ENCODE measurements around the gene AATF. TPM values are rescaled to one million over a fixed set of nuclear protein-coding genes. Genes with fewer than 3 reads are reported as not detected.

The AATF gene
- total RNA-seq, 2 experiments from 2014 or later, result 110 to 112 TPM

DNA sequence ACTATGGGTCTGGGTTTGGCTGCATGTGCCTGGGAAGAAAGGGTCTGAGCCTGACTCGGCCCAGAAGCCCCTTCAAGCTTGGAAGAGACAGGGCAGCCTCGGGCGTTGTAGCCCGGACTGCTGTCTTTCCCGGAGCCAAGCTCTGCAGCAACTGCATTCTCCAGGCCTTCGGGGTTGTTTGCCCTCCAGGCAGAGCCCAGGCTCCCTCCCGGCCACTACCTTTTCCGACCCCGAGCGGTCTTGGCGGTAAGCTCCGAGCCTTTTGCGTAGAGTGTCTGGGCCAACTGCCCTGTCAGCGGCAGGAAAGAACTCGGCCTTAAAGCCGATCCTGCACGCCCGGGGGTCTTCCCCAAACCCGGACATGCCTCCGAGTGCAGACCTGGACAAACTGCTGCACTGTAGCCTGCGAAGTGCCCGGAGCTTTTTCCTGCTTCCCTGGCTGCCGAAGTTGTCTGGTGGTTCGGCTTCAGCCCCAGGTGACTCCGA lies 10.1 kb upstream of the AATF start:
- CTCF ChIA-PET, result no interaction called here
- POLR2A ChIA-PET, result interaction anchor here (0.6 to 1.0 kb wide), 2 partner anchors 14 to 1622 kb away, joined by 3 to 12 read pairs; no protein-coding TSS in a partner anchor

DNA sequence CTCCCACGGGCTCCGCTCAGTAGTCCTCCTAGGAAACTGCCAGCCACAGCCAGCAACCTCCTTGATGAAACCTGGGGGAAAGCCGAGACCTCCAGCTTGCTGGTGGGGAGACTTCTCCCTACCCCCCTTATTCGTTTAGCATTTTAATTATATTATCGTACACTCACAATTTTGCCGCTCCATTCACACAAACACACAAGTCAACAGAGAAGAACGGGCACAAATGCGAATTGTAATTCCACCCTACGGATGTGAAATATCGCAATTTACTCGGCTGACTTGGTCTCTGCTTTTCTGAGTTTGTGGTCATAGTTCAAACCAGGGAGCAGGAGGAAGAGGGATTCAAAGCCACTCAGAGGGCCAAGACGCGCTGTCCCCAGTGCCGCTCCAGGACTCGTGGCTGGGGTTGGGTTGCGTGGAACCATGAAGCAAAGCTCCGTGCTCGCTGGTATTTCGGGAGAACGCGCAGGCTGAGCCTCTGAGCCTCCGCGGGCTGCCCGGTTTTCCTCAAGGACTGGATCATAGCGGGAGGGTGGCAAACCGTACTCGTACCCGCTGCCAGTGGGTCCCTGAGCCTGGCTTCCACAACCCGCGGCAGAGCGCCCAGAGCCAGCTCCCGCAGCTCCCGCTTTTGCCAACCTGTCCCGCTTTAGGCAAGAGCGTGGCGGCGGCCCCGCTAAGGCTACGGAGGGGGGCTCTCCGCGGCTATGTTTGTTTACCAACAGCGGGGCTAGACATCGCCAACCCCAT lies 9.5 kb upstream of the AATF start:
- POLR2A ChIA-PET, result interaction anchor here (0.6 to 1.0 kb wide), 2 partner anchors 15 to 1622 kb away, joined by 3 to 12 read pairs; no protein-coding TSS in a partner anchor
- CTCF ChIA-PET, result no interaction called here

GRCh38 chr17:36939802-36940312 lies 8.9 kb upstream of the AATF start:
- ChIA-PET CTCF (no interaction called here), POLR2A (no interaction called here)

- ChIA-PET POLR2A (no interaction called here), CTCF (no interaction called here)
Measured at GRCh38 chr17:36940313-36941264, 8.2 kb upstream of the AATF start.

DNA sequence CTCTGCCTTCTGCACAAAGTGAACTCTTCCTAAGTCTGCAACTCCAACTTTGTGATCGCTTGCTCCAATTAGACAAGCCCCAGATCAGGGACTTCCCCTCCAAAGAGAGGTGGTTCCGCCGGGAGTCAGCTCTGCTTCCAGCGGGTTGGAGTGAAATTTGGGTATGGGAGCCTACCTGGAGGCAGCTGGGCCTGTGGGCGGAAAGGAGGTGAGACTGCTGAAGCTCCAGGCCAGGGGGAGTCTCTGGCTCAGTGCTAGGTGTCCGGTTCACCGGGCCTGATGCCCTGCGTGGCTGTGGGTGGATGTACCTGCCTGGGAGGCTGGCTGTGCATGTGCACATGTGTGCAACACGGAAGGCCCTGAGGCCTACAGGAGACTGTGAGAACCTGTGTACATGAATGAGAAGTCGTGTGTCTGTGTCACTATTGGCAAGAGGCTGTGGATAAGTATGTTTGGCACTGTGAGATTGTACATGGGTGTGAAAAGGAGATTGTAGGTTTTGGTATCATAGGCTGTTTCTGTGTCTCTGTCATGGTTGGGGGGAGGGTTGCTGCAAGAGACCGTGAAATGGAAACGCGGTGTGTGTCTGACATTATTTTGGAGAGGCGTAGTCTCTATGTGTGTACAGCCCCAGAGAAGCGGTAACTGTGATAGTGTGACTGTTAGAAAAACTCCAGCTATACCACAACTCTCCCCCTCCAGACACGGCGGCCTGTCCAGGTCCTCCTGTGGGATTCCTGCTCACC lies 7.3 kb upstream of the AATF start:
- POLR2A ChIA-PET, result no interaction called here
- CTCF ChIA-PET, result no interaction called here

- CTCF ChIA-PET, result no interaction called here
- POLR2A ChIA-PET, result no interaction called here
Measured at GRCh38 chr17:36942019-36942599, 6.6 kb upstream of the AATF start.

DNA sequence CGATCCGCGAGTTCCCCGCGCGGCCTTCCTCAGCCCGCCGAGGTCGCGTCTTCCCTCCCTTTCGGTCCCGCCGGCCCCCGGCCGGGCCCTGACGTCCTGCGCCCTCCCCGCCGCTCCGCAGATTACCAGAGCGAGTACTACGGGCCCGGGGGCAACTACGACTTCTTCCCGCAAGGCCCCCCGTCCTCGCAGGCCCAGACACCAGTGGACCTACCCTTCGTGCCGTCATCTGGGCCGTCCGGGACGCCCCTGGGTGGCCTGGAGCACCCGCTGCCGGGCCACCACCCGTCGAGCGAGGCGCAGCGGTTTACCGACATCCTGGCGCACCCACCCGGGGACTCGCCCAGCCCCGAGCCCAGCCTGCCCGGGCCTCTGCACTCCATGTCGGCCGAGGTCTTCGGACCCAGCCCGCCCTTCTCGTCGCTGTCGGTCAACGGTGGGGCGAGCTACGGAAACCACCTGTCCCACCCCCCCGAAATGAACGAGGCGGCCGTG lies 6.1 kb upstream of the AATF start:
- ChIA-PET POLR2A (no interaction called here), CTCF (no interaction called here)

GRCh38 chr17:36943250-36944191 lies 5.2 kb upstream of the AATF start:
- ChIA-PET POLR2A (no interaction called here), CTCF (interaction anchor here (0.6 kb wide), 1 partner anchor 398 kb away, joined by 3 read pairs; no protein-coding TSS in a partner anchor)

DNA sequence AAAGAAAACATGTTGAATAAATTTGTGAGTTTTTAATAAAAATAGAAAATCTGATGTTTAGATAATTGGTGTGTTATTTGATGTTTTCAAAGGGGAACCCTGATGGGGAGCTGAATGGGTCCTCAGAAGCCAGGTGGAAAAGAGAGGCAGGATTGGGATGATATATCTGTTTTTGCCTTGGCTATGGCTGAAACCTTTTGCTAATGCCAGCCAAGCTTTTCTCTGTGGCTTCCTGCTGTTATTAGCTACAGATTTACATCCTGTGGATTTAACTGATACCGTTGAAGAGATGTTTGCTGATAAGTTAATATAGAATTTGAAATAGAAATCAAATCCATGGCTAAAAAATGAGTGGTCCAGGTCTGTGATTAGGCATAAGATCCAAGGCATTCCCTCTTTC lies 4.2 kb upstream of the AATF start:
- CTCF ChIA-PET, result interaction anchor here (0.6 kb wide), 1 partner anchor 391 kb away, joined by 4 read pairs; no protein-coding TSS in a partner anchor
- POLR2A ChIA-PET, result no interaction called here

DNA sequence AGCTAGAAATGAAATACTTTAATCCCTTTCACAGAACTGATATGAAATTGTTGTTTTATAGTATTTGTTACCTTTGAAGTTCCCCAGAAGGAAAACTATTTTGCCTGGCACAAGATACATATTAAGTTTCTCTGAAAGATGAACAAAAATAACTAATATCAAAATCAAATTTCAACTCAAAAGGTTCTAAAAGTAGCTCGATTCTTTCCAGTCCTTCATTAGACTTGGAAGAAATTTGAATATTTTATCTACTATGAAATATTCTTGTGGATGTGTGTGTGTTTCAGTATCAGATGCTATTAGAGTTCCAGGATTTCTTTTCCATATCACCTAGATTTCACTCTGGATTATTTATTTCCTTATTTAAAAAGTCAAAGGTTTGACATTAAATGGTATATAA lies 3.6 kb upstream of the AATF start:
- ChIA-PET POLR2A (no interaction called here), CTCF (interaction anchor here (0.6 kb wide), 1 partner anchor 391 kb away, joined by 4 read pairs; no protein-coding TSS in a partner anchor)

DNA sequence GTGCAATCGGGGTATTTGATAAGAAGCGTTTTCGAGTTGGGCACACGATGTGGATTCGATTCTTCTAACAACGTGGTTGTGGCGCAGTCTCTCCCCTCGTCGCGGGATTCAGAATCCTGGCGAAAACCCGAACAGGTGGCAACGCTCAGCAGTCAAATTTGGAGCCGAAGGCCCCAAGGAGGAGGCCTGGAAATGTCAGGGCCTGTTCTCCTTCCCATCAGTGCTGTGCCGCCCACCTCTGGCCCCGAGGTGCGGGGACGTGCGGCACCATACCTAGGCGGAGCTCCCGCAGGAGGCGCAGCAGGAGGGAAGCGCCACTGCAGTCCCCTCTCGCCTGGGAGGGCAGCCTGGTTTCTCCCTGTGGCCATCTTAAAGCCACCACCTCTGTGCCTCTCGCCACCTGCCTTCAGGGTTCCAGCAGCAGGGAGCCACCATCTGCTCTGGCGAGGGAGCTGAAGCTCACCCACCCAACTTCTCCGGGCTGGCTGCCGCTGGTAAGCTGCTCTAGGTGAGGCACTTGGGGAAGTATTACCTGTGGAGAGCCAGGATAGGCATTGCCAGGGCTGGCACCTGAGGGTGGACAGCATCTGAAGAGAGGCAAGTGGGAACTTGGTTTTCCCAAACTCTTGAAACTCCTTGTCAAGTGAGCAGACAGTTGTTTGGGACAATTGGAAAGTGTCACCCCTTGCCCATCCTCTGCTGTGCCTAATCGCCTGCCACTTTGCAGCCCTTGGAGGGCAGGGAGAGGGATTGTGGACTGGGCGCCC lies 2.6 kb upstream of the AATF start:
- POLR2A ChIA-PET, result no interaction called here
- CTCF ChIA-PET, result interaction anchor here (0.5 to 0.6 kb wide), 2 partner anchors 324 to 390 kb away, joined by 3 to 7 read pairs; no protein-coding TSS in a partner anchor

DNA sequence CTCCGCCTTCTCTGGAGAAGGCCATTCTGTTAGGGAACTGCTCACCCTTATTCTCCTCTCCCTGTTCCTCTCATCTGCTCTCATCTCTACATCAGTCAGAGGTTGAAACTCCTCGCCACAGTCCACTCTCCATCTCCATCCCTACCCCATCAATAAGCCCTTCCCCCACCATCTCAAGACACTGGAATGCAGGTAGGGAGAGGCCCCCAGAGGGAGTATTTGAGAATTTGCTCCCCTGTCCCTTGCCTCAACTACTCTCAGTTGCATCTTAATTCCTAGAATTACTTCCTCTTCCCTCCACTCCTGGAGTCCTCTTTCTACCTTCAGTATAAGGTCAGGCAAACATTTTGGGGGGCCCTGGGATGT lies 2.0 kb upstream of the AATF start:
- CTCF ChIA-PET, result no interaction called here
- POLR2A ChIA-PET, result no interaction called here

- ChIA-PET POLR2A (no interaction called here), CTCF (interaction anchor here (1.1 to 1.4 kb wide), 2 partner anchors 15 to 100 kb away, joined by 3 to 10 read pairs; no protein-coding TSS in a partner anchor)
Measured at GRCh38 chr17:36947922-36948716, 635 bp upstream of the AATF start.

GRCh38 chr17:36949461-36949927 lies 740 bp downstream of the AATF start:
- ChIA-PET CTCF (interaction anchor here (1.1 to 1.4 kb wide), 2 partner anchors 16 to 98 kb away, joined by 3 to 10 read pairs; no protein-coding TSS in a partner anchor), POLR2A (interaction anchor here (0.6 to 1.0 kb wide), 4 partner anchors 11 to 1688 kb away, joined by 3 to 4 read pairs (median 3); no protein-coding TSS in a partner anchor)

GRCh38 chr17:36950027-36950426 lies 1.3 kb downstream of the AATF start:
- CTCF ChIA-PET, result interaction anchor here (1.4 kb wide), 1 partner anchor 98 kb away, joined by 10 read pairs; no protein-coding TSS in a partner anchor
- POLR2A ChIA-PET, result interaction anchor here (0.8 kb wide), 1 partner anchor 11 kb away, joined by 3 read pairs; no protein-coding TSS in a partner anchor
